GM18858 (cell line): ENCODE results near the gene CLRN3.

Experiments used
- ATAC-seq: cut with Tn5 transposase; IDR thresholded peaks from one replicate; pipeline ENCODE4 v1.9.1; 2021; ENCODE audit not compliant: unreplicated experiment

Gene CLRN3

DNA sequence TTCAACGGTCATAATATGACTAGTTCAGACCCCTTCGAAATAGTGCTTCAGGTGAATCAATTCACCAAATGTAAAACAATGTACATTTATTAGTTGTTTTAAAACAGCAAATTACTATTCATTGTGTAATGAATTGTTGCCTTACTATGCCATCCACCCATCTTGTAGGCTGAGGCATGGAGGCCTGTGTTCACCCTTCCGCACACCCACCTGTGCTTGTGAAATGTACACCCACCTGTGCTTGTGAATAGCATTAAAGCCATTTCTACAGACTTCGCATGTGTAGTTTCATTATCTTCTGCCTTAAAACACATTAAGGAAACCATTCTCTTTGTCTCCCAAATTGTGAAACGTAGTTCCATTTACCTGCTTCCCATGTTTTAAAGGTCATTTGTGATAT is 16.8 kb downstream of the CLRN3 start:
- ATAC-seq = no peak

DNA sequence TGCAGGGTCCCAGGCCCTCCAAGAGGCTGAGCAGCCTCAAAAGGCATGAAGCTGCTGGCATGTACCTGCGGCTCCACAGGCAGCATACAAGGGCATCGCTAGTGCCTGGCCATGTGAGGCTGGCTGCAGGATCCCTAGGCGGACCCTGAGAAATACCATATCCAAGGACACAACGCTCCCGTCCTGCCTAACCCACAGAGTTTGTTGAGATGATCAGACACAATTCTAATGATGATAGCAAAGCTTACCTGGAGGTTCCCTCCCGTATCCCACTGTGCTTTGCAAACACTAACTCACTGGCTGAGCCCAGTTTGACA is 17.3 kb downstream of the CLRN3 start:
- ATAC-seq = no peak

DNA sequence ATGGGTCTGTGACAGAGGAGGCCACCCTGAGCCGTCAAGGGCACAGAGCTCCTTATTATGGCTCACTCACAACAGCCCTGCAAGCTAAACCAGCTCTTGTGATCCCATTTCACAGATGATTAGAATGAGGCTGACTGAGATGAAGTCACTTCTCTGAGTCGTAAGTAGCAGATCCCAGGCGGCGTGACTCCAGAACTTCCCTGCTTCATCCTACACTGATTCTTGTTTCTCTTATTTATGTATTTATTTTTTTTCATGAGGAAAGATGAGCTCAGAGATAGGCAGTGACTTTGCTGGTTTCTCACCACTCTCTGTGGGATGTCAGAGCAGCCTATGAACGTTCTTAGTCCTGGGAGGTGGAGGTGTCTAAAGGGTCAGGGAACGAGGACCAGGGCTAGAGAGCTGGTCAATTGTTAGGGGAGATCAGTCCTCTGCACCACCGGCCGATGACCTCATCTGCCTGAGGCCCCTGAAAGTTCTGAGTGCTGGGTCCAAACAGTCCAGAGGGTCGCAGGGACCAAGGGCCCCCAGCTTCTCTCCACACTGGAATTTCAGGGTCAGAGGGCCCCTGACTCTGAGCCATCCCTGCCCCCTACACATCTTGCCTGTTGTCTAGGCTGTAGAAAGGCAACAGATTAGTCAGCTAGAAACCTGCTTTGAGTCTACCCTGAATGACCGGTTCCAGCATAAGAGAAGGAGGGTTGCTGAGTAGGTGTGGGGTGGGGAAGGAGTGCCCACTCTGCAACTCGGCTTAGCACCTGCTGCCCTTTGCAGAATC is 17.9 kb downstream of the CLRN3 start:
- ATAC-seq = no peak

DNA sequence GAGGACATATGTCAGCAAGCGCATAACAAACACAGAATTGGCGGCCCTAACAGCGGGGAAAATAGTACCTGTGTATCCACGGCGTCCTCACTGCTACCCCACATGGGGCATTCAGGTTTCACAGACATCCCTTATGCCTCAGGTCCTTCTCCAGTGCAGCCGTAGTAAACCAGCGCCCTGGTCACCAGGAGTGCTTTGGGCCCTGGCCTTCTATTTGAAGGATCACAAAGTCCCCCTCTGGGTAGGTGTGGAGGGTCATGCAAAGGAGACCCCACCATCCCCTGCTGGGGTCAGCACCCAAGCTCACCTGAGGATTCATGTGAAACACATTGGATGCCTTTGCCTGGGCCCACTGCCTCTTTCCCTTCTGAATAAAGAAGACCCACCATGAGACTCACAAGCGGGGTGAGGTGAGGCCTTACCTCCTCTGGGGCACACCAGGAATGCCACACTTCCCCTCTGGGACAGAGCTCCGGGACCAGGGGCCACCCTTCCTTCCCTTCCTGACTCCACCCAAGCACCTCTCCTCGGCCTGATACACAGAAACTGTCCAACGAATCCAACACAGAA is 18.8 kb downstream of the CLRN3 start:
- ATAC-seq = no peak

DNA sequence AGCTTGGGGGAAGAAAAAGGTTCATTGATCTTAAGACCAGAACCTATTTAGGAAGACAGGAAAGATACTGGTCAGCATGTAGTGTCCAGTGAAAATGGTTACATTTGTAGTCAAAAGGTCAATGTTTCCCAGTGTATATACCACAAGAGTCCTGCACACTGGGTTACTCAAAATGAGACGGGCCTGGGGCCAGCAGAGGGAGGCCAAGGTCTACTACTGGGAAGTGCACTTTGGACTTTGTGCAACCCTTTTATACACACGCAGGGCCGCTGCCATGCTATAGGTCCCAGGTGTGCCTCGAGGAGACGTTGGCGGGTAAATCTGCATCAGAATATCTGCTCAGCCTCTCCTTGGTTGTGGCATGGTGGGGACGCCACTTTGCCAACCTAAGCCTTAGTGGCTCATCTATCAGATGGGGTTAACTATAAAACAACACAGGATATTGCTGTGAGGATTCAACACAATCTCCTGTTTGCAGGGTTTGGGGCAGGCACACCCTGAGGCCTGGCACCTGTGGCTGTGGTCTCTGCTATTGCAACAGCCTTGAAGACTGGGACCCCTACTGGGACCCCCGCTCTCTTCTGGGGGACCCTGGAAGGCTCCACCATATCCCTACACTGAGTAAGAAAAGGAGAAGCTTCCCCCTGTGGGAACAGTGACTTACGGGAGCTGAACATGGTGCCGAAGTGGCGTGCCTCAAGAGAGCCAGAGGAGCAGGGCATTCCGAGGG is 19.7 kb downstream of the CLRN3 start:
- no peak for ATAC-seq

DNA sequence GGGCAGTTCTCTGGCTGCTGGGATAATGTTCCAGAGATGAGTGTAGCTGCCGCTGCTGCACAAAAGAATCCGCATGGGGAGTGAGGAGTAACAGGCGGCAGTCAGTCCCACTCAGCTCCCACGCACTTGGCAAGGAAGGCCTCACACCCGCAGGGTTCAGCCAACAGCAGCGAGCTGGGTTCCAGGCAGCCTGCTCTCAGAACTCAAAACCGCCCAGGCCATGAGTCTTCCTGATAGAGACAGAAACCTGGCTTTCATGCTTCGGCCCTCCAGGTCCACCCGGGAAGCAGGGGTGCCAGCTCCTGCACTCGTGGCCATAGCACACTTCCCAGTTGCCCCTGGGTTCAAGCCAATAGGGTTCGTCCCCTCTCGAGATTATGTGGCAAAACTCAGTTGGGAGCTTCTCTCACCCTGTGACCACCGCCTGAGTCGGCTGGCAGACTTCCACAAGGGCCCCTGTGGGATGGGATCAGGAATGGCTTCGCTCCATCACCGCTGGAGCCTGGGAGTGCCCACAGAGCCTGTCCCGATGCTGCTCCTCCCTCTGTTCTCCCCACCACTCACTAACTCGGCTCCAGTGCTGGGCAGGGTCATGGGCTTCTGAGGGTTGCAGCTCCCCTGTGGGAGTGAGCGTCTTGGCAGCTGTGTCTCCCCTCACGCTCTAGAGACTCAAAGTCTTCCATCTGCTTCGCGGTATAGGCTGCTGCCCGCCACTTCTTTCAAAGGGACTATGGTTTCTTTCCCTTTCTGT is 20.6 kb downstream of the CLRN3 start:
- no peak for ATAC-seq

DNA sequence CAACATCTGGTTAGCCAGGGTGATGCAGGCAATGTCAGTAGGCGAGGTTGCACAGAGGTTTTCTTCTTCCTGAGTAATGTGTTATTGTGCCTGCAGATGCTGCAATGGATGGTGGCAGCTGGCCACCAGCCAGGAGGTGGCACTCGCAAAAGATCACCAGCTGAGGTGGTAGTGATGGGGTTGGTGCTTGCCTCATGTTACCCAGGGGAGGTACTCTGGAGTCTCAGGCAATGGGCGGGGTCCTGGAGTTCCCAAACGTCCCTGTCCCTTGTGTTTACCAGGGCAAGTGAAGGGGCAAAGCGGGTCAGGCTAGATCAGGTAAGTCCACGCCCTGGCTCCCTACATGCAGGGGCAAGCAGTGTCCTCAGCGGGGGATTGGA is 21.1 kb downstream of the CLRN3 start:
- no peak for ATAC-seq

DNA sequence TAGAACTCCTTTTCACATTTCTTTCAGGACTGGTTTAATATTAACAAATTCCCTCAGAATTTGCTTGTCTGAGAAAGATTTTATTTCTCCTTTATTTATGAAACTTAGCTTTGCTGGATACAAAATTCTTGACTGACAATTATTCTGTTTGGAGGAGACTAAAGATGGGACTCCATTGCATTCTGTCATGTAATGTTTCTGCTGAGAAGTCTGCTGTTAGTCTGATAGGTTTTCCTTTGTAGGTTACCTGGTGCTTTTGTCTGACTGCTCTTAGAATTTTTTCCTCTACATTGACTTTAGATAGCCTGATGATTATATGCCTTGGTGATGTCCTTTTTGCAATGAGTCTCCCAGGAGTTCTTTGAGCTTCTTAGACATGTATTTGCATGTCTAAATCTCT is 23.4 kb downstream of the CLRN3 start:
- no peak for ATAC-seq

DNA sequence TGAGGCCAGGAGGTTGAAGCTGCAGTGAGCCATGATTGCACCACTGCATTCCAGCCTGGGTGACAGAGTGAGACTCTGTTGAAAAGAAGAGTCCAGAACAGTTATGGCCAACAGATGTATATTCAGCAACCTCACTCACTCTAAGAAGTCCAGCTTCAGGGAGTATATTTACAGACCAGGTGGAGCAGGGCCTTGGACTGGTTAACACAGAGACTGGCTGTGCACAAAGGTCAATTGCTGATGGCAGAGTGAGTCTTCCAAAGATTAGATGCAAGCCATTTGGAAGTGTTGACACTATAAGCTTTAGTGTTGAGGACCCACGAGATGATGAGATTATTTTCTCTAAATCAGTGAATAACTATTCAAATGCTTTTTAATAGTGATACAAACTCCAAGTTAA is 24.9 kb downstream of the CLRN3 start:
- ATAC-seq = no peak

DNA sequence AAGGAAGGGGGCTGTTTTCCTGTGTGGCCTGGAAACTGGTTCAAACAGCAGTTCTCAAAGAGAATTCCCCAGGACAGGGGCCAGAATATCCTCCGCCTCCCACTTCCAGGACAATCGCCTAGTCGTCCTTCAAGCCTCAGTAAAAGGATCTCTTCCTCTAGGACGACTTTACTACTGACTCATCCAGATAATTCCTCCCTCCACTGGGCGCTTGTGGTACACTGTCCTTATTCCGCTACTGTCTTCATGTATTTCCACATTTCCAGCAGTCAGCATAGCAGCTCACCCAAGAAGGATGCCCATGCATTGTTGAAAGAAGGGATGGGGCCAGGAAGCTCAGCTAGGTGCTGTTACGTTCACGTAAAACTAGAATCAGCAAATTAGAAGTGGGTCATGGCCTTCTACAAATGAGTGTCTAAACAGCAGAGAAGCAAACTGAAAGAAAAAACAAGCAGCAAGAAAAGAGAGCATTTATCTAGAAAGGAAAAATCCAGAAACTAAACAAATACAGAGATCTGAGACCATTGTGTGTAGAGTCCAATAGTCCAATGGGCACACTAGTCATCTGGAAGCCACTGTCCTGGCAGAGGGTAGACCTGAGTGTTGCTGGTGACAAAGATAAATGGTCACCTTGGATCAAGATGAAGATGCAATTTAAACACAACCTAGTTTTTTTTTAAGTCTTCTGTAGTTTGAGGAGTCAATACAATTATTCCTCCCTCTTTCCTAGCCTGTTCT is 26.3 kb downstream of the CLRN3 start:
- no peak for ATAC-seq

DNA sequence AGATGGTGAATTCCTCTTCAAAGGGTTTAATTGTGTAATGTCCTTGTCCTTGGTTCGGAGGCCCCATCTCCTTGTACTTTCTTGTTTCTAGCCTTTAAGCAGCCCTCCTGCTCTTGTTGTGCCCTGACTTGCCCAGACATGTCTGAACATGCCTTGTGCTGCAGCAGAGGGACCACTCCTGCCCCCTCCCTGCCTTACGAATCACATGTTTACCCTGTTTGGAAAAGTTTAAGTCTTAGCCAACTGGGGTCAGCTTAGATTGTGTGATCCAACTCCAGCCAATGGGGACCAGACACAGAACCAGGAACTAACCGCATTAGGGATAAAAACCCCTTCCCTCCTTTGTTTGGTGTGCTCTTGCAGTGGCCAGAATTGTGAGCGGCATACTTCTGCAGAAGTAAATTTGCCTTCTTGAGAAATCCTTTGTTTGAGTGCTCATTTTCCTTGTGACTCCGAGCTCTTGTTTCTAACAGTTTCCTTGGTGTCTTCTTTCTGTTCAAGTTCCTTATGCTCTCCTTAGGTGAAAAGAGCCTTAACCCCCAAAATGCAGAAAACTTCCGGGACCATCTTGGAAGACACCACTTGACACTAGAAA is 29.4 kb downstream of the CLRN3 start:
- ATAC-seq = no peak

DNA sequence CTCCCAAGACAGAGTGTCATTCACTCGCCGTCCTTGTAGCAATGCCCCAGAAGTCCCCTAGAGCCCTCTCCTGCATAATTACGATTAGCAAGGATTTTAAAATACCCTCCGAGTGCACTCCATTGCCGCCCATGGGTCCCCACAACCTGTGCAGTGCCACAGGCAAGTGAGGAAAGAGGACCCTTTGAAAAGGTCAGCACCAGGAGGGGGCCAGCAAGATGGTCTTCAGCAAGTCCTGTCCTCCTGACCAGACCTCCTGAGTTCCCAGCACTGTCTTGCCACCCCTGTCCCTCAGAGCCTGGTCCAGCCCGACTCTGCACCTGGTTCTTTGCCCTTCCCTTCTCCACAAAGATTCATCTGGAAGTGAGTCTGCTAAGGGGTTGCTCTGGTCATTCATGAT is 32.1 kb downstream of the CLRN3 start:
- ATAC-seq = no peak

DNA sequence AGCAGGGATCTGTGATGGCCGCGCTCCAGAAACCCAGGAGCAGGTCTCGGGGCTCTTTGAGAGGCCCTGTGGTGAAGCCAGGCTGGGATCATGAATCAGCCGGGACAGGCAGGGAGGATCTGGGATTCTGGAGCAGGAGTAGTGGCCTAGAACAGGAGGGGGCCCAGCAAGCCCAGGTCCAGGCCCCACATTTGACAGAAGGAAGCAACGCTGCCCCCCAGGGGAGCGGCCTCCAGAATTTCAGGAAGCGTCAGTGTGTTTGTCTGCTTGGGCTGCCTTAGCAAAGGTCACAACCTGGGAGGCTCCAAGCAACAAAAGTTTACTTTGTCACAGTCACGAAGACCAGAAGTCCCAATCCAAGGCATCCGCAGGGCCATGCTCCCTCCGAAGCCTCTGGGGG is 36.8 kb downstream of the CLRN3 start:
- no peak for ATAC-seq

DNA sequence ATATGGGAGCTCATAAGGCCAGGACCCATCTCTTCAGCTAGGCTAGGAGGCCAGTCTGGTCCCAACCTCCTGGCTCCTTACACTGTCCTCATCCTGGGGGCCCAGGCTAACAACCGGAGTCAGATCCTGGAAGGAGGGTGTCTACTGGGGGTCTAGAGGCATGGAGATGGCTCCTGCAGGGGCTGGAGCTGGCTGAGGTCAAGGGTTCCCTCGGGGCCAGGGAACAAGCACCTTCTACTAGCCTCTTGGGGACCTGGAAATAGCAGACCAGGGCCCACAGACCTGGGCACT is 37.2 kb downstream of the CLRN3 start:
- ATAC-seq = no peak

DNA sequence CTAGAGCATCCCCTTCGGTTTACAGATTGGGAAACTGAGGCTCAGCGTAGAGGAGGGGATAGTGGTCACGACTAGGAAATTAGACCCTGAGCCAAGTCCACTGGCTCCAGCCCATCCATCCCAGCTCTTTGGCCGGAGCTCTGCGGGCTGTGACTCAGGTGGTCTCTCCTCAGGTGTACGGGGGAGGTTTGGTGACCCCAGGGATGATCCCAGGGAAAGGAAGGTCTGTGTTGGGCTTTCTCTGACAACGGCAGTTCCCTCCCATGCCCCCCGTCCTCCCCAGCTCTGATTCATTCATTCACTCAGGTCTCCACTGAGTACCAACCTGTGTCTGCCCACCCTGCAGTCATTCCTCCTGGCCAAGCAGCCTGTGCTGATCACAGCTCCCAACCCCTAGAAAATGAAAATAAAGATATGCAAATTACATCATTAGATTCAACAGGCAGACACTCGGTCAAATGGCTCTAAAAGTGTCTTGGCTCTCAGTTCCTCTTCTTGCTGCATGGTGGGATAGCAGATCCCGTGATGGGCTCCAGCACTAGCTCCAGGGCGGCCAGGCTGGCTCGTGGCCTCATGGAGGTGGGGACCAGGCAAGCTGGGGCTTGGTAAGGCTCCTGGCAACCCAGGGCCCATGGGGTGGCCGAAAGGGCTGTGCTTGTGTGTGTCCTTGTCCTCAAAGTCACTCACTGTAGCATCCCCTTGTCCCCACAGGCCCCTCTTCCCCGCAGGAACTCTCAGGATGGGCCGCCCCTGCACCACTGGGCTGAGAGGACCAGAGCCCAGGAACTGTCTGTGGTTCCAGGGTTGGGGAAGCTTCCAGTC is 37.8 kb downstream of the CLRN3 start:
- ATAC-seq = peak; percentile 68

DNA sequence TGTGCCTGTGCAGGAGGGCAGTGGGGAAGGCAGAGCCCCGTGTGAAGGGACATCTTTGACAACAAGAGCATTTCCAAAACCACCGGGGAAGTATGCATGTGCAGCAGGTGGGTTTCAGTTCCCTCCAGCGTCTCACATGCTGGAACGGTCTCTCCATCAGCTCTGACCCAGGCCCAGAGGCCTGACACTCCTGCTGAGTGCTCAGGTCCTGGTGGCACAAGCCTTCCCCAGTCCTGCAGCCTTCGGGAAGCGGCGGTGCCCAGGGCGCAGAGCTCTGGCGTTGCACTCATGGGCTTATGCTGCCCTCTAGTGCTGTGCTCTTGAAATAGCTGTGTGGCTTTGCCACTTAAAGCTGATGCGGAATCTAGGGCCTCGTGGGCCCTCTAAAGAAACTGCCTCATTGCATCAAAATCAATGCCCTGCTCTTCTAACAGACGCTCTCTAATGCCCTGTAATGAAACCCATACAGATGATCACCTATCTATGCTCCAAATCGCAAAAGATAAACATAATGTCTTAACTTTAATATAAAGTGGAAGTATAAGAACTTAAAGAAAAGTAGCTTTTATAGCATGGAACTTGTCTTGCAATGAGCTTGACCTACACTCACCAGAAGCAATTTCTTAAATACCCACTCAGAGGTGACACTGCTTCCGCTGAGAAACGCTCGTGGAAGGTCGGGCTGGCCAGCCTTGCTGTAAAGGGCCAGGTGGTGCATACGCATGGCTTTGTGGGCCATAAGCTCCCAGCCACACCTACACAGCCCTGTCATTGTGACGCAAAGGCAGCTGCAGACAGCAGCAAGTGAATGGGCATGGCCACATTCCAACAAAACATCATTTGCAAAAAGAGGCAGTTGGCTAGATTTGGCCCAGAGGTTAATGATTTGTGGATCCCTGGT is 38.6 kb downstream of the CLRN3 start:
- peak; percentile 71 for ATAC-seq

DNA sequence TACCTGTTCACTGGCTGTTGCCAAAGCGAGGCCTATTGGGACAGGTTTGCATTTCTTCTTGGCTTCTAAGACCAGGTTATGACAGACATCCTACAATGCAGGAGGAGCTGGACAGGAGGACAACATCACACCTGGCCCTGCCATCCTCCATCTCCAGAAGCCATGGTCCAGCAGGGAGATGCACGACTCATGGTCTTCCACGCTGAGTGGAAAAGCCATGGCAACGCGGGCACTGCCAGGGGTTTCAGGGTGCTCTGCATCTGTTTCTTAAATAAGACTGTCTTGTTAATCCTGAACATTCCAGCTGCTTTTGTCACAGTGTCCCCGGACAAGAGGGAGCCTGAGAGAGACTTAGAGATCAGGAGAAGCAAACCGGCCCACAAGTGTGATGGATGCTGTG is 40.3 kb downstream of the CLRN3 start:
- no peak for ATAC-seq

DNA sequence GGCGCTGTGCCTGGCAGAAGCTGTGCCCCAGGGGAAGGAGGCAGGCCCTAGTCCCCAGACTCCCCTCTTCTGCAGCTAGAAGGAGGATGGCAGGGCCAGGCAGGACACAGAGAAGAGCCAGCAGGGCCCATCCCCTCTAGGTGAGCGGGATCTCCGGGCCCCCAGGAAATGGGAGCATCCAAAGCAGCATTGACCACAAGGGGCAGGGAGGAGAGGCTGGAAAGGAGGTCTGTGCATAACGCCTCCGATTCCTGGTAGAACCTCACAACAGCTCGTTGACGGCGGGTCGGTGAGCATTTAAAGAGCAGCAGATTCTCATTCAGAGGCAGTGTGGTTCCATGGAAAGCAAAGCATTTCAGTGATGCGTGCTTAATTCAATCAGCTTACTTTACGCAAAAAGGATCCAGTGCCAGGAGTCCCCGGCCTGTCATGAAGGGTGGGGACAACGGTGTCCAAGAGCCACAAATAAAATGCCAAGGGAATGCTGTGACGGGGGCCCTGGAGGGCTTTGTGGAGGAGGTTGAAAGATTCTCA is 41.0 kb downstream of the CLRN3 start:
- no peak for ATAC-seq

DNA sequence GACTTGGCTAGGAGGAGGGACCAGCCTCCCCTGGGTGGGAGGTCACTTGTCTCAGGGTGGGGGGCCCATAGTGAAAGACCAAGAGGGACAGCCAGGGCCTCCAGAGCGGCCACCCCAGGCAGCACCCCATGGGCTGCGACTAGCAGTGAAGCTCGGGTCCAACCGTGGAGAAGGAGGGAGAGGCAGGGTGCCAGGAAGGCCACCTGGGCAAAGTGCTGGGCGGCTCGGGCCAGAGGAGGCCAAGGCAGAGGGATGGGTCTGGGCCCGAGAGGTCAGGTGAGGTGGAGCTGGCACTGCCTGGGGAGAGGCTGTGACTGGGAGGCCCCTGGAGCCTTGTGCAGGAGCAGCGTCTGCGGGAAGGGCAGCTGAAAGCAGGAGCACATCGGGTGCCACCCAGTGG is 41.8 kb downstream of the CLRN3 start:
- ATAC-seq = no peak
